HTERT RPE-1 (cell line): Measurements from ENCODE around the gene NLGN1.

Experiments
- in situ Hi-C: fragments of 300-500 bp; cut with MboI; formaldehyde crosslinking; loops from 4 replicates; pipeline ENCODE4 v1.14.3; 2020; ENCODE audit warnings: low sequenced_read_pairs

Gene NLGN1

GRCh38 chr3:173630849-173631248 is 233.3 kb downstream of the NLGN1 start:
- in situ Hi-C loops, result no loop called here

- in situ Hi-C loops, result no loop called here
Measured at GRCh38 chr3:173632945-173633344, 235.4 kb downstream of the NLGN1 start.

GRCh38 chr3:173635826-173636225 is 238.3 kb downstream of the NLGN1 start:
- in situ Hi-C loops, result no loop called here

GRCh38 chr3:173639098-173639497 is 241.6 kb downstream of the NLGN1 start:
- in situ Hi-C loops, result no loop called here

- in situ Hi-C loops, result no loop called here
Measured at GRCh38 chr3:173641696-173642095, 244.2 kb downstream of the NLGN1 start.

GRCh38 chr3:173644086-173645082 is 246.8 kb downstream of the NLGN1 start:
- in situ Hi-C loops, result no loop called here

- in situ Hi-C loops, result no loop called here
Measured at GRCh38 chr3:173650596-173650995, 253.1 kb downstream of the NLGN1 start.

GRCh38 chr3:173652093-173652492 is 254.5 kb downstream of the NLGN1 start:
- in situ Hi-C loops, result no loop called here

GRCh38 chr3:173653781-173654180 is 256.2 kb downstream of the NLGN1 start:
- in situ Hi-C loops, result no loop called here

GRCh38 chr3:173659972-173660371 is 262.4 kb downstream of the NLGN1 start:
- in situ Hi-C loops, result no loop called here

GRCh38 chr3:173660645-173661299 is 263.2 kb downstream of the NLGN1 start:
- in situ Hi-C loops, result no loop called here

GRCh38 chr3:173663696-173664111 is 266.2 kb downstream of the NLGN1 start:
- in situ Hi-C loops, result no loop called here

GRCh38 chr3:173676094-173676493 is 278.6 kb downstream of the NLGN1 start:
- in situ Hi-C loops, result no loop called here

GRCh38 chr3:173681188-173681678 is 283.7 kb downstream of the NLGN1 start:
- in situ Hi-C loops, result no loop called here

GRCh38 chr3:173685456-173685855 is 287.9 kb downstream of the NLGN1 start:
- in situ Hi-C loops, result no loop called here

- in situ Hi-C loops, result no loop called here
Measured at GRCh38 chr3:173688216-173688842, 290.8 kb downstream of the NLGN1 start.

- in situ Hi-C loops, result no loop called here
Measured at GRCh38 chr3:173690542-173691180, 293.1 kb downstream of the NLGN1 start.

- in situ Hi-C loops, result no loop called here
Measured at GRCh38 chr3:173699353-173699752, 301.8 kb downstream of the NLGN1 start.

GRCh38 chr3:173700336-173700735 is 302.8 kb downstream of the NLGN1 start:
- in situ Hi-C loops, result no loop called here

GRCh38 chr3:173702561-173702960 is 305.0 kb downstream of the NLGN1 start:
- in situ Hi-C loops, result no loop called here

GRCh38 chr3:173703771-173704170 is 306.2 kb downstream of the NLGN1 start:
- in situ Hi-C loops, result no loop called here
